ENCODE data around the gene FNDC3A. TPM values are rescaled to one million over a fixed set of nuclear protein-coding genes. Genes with fewer than 3 reads are reported as not detected.
"Not testable (repeated sequence)": the region's sequence is repeated elsewhere in the genome, so short reads cannot be mapped to it uniquely, and the experiment has no call there.

Gene FNDC3A
- total and polyA plus RNA-seq, 4 donors, result 48.4 to 115 (median 71.9) TPM

- Histone ChIP-seq H3K27ac (ENCODE audit: low read depth, low read length) (no peak overlapping the region), H3K4me3 (ENCODE audit: low read depth, low read length) (no peak overlapping the region), H3K9me3 (ENCODE audit: control insufficient read depth, insufficient read depth, low read length) (peaks cover 2% of the 10 kb centered on the region), H3K27me3 (ENCODE audit: control insufficient read depth, insufficient read depth, low read length) (no peaks in the 10 kb centered on the region), H3K36me3 (ENCODE audit: control insufficient read depth, insufficient read depth, low read length) (peaks cover 13% of the 10 kb centered on the region), H3K4me1 (ENCODE audit: control insufficient read depth, insufficient read depth, low read length) (no peaks in the 10 kb centered on the region)
- no CpG with 5 or more reads among the region's 1 CpG for WGBS (ENCODE audit: insufficient coverage)
- DNase-seq (ENCODE audit: low read depth in 4 of 6, low spot score in 6 of 6), result no peak
These were observed 138.0 kb downstream of the FNDC3A start for GRCh38 chr13:49113526-49114286.

GRCh38 chr13:49116873-49117272 is 141.2 kb downstream of the FNDC3A start:
- H3K36me3 ChIP-seq (ENCODE audit: control insufficient read depth, insufficient read depth, low read length), result peaks cover 18% of the 10 kb centered on the region
- no peak overlapping the region for H3K4me3 ChIP-seq (ENCODE audit: low read depth, low read length)
- H3K27me3 ChIP-seq (ENCODE audit: control insufficient read depth, insufficient read depth, low read length), result no peaks in the 10 kb centered on the region
- peaks cover 2% of the 10 kb centered on the region for H3K9me3 ChIP-seq (ENCODE audit: control insufficient read depth, insufficient read depth, low read length)
- no peak for DNase-seq (ENCODE audit: low read depth in 4 of 6, low spot score in 6 of 6)
- no peak overlapping the region for H3K27ac ChIP-seq (ENCODE audit: low read depth, low read length)
- H3K4me1 ChIP-seq (ENCODE audit: control insufficient read depth, insufficient read depth, low read length), result no peaks in the 10 kb centered on the region
- 100% methylated on average over 1 of the region's 2 CpGs for WGBS (ENCODE audit: insufficient coverage)

DNA sequence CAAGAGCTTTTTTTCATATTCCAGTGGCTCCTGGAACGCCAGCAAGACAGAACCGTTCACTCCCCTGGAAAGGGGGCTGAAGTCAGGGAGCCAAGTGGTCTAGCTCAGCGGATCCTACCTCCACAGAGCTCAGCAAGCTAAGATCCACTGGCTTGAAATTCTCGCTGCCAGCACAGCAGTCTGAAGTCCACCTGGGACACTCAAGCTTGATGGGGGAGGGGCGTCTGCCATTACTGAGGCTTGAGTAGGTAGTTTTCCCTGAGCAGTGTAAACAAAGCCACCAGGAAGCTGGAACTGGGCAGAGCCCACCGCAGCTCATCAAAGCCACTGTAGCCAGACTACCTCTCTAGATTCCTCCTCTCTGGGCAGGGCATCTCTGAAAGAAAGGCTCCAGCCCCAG is 142.7 kb downstream of the FNDC3A start:
- 100% methylated on average over 1 of the region's 6 CpGs for WGBS (ENCODE audit: insufficient coverage)
- not testable (repeated sequence) for H3K27me3 ChIP-seq (ENCODE audit: control insufficient read depth, insufficient read depth, low read length); H3K9me3 ChIP-seq (ENCODE audit: control insufficient read depth, insufficient read depth, low read length); H3K27ac ChIP-seq (ENCODE audit: low read depth, low read length); DNase-seq (ENCODE audit: low read depth in 4 of 6, low spot score in 6 of 6); H3K4me3 ChIP-seq (ENCODE audit: low read depth, low read length); H3K4me1 ChIP-seq (ENCODE audit: control insufficient read depth, insufficient read depth, low read length)
- H3K36me3 ChIP-seq (ENCODE audit: control insufficient read depth, insufficient read depth, low read length), result peaks cover 18% of the 10 kb centered on the region

- no peak for DNase-seq (ENCODE audit: low read depth in 4 of 6, low spot score in 6 of 6)
- Histone ChIP-seq H3K36me3 (ENCODE audit: control insufficient read depth, insufficient read depth, low read length) (no peaks in the 10 kb centered on the region), H3K4me3 (ENCODE audit: low read depth, low read length) (no peak overlapping the region), H3K9me3 (ENCODE audit: control insufficient read depth, insufficient read depth, low read length) (no peaks in the 10 kb centered on the region), H3K4me1 (ENCODE audit: control insufficient read depth, insufficient read depth, low read length) (no peaks in the 10 kb centered on the region), H3K27me3 (ENCODE audit: control insufficient read depth, insufficient read depth, low read length) (no peaks in the 10 kb centered on the region), H3K27ac (ENCODE audit: low read depth, low read length) (no peak overlapping the region)
- WGBS (ENCODE audit: insufficient coverage), result 90% methylated on average over 2 of the region's 5 CpGs
These were observed 149.1 kb downstream of the FNDC3A start for GRCh38 chr13:49124693-49125304.

- Histone ChIP-seq H3K4me3 (ENCODE audit: low read depth, low read length) (no peak overlapping the region), H3K27ac (ENCODE audit: low read depth, low read length) (no peak overlapping the region)
- no CpG with 5 or more reads among the region's 2 CpGs for WGBS (ENCODE audit: insufficient coverage)
These were observed 150.3 kb downstream of the FNDC3A start for GRCh38 chr13:49125964-49126524.

DNA sequence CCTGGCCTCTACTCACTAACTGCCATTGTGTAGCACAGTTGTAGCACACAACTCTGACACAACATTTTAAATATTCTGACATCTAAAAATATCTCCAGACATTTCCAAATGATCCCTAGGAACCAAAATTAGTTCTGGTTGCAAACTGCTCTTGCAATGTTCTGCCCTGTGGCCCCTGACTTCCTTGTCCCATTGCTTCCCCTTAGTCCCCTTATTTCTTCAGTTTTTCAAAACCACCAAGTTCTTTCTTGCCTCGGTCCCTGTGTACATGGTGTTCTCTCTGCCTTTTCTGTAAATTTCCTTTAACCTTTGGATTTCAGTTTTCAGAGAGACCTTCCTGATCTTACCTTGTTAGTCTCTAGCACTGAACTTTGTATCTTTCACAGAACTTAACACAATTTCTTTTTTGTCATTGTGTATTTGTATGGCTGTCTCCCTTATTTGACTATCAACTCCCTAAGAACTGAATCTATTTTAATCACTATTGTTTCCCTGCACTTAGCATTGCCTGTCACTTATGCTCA is 156.8 kb downstream of the FNDC3A start:
- H3K27me3 ChIP-seq (ENCODE audit: control insufficient read depth, insufficient read depth, low read length), result no peaks in the 10 kb centered on the region
- no peaks in the 10 kb centered on the region for H3K9me3 ChIP-seq (ENCODE audit: control insufficient read depth, insufficient read depth, low read length)
- H3K4me3 ChIP-seq (ENCODE audit: low read depth, low read length), result no peak overlapping the region
- no peak overlapping the region for H3K27ac ChIP-seq (ENCODE audit: low read depth, low read length)
- peaks cover 14% of the 10 kb centered on the region for H3K36me3 ChIP-seq (ENCODE audit: control insufficient read depth, insufficient read depth, low read length)
- no CpG with 5 or more reads among the region's 1 CpG for WGBS (ENCODE audit: insufficient coverage)
- H3K4me1 ChIP-seq (ENCODE audit: control insufficient read depth, insufficient read depth, low read length), result no peaks in the 10 kb centered on the region
- DNase-seq (ENCODE audit: low read depth in 4 of 6, low spot score in 6 of 6), result no peak

More at GRCh38 chr13:49125964-49126524, 150.3 kb downstream of the FNDC3A start:
- H3K9me3 ChIP-seq (ENCODE audit: control insufficient read depth, insufficient read depth, low read length), result no peaks in the 10 kb centered on the region
- H3K4me1 ChIP-seq (ENCODE audit: control insufficient read depth, insufficient read depth, low read length), result no peaks in the 10 kb centered on the region
- no peaks in the 10 kb centered on the region for H3K36me3 ChIP-seq (ENCODE audit: control insufficient read depth, insufficient read depth, low read length)
- DNase-seq (ENCODE audit: low read depth in 4 of 6, low spot score in 6 of 6), result no peak
- H3K27me3 ChIP-seq (ENCODE audit: control insufficient read depth, insufficient read depth, low read length), result no peaks in the 10 kb centered on the region

- WGBS (ENCODE audit: insufficient coverage), result no CpG with 5 or more reads among the region's 3 CpGs
- Histone ChIP-seq H3K4me3 (ENCODE audit: low read depth, low read length) (no peak overlapping the region), H3K27me3 (ENCODE audit: control insufficient read depth, insufficient read depth, low read length) (no peaks in the 10 kb centered on the region), H3K36me3 (ENCODE audit: control insufficient read depth, insufficient read depth, low read length) (peaks cover 14% of the 10 kb centered on the region), H3K9me3 (ENCODE audit: control insufficient read depth, insufficient read depth, low read length) (no peaks in the 10 kb centered on the region), H3K27ac (ENCODE audit: low read depth, low read length) (no peak overlapping the region), H3K4me1 (ENCODE audit: control insufficient read depth, insufficient read depth, low read length) (no peaks in the 10 kb centered on the region)
- DNase-seq (ENCODE audit: low read depth in 4 of 6, low spot score in 6 of 6), result no peak
These were observed 158.6 kb downstream of the FNDC3A start for GRCh38 chr13:49134305-49134704.

GRCh38 chr13:49137138-49137643 is 161.5 kb downstream of the FNDC3A start:
- 98% methylated on average over 4 of the region's 7 CpGs for WGBS (ENCODE audit: insufficient coverage)
- H3K4me1 ChIP-seq (ENCODE audit: control insufficient read depth, insufficient read depth, low read length); H3K27ac ChIP-seq (ENCODE audit: low read depth, low read length); H3K9me3 ChIP-seq (ENCODE audit: control insufficient read depth, insufficient read depth, low read length); H3K27me3 ChIP-seq (ENCODE audit: control insufficient read depth, insufficient read depth, low read length); H3K4me3 ChIP-seq (ENCODE audit: low read depth, low read length); DNase-seq (ENCODE audit: low read depth in 4 of 6, low spot score in 6 of 6): not testable (repeated sequence)
- peaks cover 14% of the 10 kb centered on the region for H3K36me3 ChIP-seq (ENCODE audit: control insufficient read depth, insufficient read depth, low read length)

DNA sequence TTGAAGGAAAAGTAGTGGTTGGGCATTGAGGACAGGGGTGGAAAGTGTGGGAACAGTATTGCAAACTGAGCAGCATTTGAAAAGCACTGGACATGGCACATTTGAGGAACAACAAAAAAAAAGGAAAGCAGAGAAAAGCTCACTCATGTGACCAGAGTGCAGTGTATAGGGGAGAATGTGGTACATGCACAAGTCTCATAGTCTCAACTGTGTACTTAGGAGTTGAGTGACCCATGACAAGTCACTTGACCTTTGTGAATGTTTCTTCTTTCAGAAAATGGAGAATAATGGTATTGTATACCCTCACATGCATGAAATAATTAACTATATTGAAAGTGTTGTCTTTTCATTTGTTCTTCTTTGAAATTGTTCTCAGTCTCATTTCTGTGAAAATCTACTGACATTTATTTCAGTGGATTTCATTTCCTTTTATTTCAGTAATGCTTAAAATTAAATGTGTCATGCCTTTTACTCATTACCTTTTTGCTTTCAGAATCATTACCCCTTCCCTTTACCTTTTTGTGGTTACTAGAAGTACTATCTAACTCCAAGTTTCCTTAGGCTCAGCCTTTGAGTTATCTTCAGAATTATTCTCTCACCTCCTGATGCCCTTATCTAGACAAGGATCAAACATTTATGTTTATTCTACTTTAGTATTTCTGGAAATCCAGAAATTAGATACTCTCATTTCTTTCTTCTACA is 165.3 kb downstream of the FNDC3A start:
- no peak for DNase-seq (ENCODE audit: low read depth in 4 of 6, low spot score in 6 of 6)
- H3K27me3 ChIP-seq (ENCODE audit: control insufficient read depth, insufficient read depth, low read length), result no peaks in the 10 kb centered on the region
- H3K27ac ChIP-seq (ENCODE audit: low read depth, low read length), result no peak overlapping the region
- H3K4me3 ChIP-seq (ENCODE audit: low read depth, low read length), result no peak overlapping the region
- H3K9me3 ChIP-seq (ENCODE audit: control insufficient read depth, insufficient read depth, low read length), result no peaks in the 10 kb centered on the region
- H3K36me3 ChIP-seq (ENCODE audit: control insufficient read depth, insufficient read depth, low read length), result peaks cover 9% of the 10 kb centered on the region
- H3K4me1 ChIP-seq (ENCODE audit: control insufficient read depth, insufficient read depth, low read length), result no peaks in the 10 kb centered on the region

All from spinal cord (tissue), 10 donors.